GM23338 (cell line): ENCODE measurements around the gene CDC14A. TPM values are rescaled to one million over a fixed set of nuclear protein-coding genes. Genes with fewer than 3 reads are reported as not detected.

Experiments used
- ATAC-seq: fragments of 200-7000 bp; cut with Tn5 transposase; 3 replicates; pipeline ENCODE4 v1.9.1; 2020
- DNase-seq: peaks from one replicate; pipeline ENCODE4 v3.0.0-alpha.2; 2015; ENCODE audit warnings: low spot score
- H2AFZ ChIP-seq: fragments of 200-600 bp; sonication (generic); 2 replicates; pipeline ENCODE4 v1.8.0; 2016; ENCODE audit warnings: antibody characterized with exemption, mild to moderate bottlenecking, moderate library complexity
- H3F3A ChIP-seq: fragments of 200-600 bp; sonication (generic); replicated peaks from 2 replicates; pipeline ENCODE4 v1.8.0; 2017; ENCODE audit warnings: antibody characterized with exemption, mixed run types, low read depth
- H3K27ac ChIP-seq: fragments of 200-600 bp; sonication (generic); 2 replicates; pipeline ENCODE4 v1.6.1; 2016; ENCODE audit warnings: low read depth
- H3K27me3 ChIP-seq: fragments of 200-600 bp; sonication (generic); 2 replicates; pipeline ENCODE4 v1.8.0; 2016; ENCODE audit warnings: mild to moderate bottlenecking, mixed run types, moderate library complexity; ENCODE audit not compliant: insufficient read depth
- H3K36me3 ChIP-seq: fragments of 200-600 bp; sonication (generic); 2 replicates; pipeline ENCODE4 v1.8.0; 2016; ENCODE audit warnings: mild to moderate bottlenecking; ENCODE audit not compliant: insufficient read depth
- H3K4me1 ChIP-seq: fragments of 200-600 bp; sonication (generic); 2 replicates; pipeline ENCODE4 v1.8.0; 2016; ENCODE audit warnings: mild to moderate bottlenecking, moderate library complexity; ENCODE audit not compliant: insufficient read depth
- H3K4me2 ChIP-seq: fragments of 200-600 bp; sonication (generic); 2 replicates; pipeline ENCODE4 v1.7.1; 2017; ENCODE audit warnings: mixed run types
- H3K4me3 ChIP-seq: fragments of 200-600 bp; sonication (generic); 2 replicates; pipeline ENCODE4 v1.6.1; 2016; ENCODE audit warnings: mixed run types
- H3K79me2 ChIP-seq: fragments of 200-600 bp; sonication (generic); replicated peaks from 2 replicates; pipeline ENCODE4 v1.8.0; 2017; ENCODE audit warnings: mild to moderate bottlenecking; ENCODE audit not compliant: insufficient read depth
- H3K9me2 ChIP-seq: fragments of 200-600 bp; sonication (generic); 2 replicates; pipeline ENCODE4 v1.8.0; 2017; ENCODE audit not compliant: insufficient read depth
- H4K20me1 ChIP-seq: fragments of 200-600 bp; sonication (generic); replicated peaks from 2 replicates; pipeline ENCODE4 v1.8.0; 2017; ENCODE audit warnings: mild to moderate bottlenecking; ENCODE audit not compliant: insufficient read depth
- H3K27ac Mint-ChIP-seq: 2 replicates; pipeline ENCODE4 v1.8.0; 2020; ENCODE audit warnings: inconsistent platforms, mild to moderate bottlenecking, moderate library complexity, mixed read lengths
- H3K27me3 Mint-ChIP-seq: 3 replicates; pipeline ENCODE4 v1.8.0; 2022; ENCODE audit warnings: low read depth, mild to moderate bottlenecking, moderate library complexity, mixed read lengths, inconsistent platforms; ENCODE audit not compliant: insufficient read depth, poor library complexity
- H3K36me3 Mint-ChIP-seq: 3 replicates; pipeline ENCODE4 v1.8.0; 2021; ENCODE audit warnings: low read depth, mild to moderate bottlenecking, inconsistent platforms, moderate library complexity, mixed read lengths
- H3K4me1 Mint-ChIP-seq: 3 replicates; pipeline ENCODE4 v1.8.0; 2020; ENCODE audit warnings: mild to moderate bottlenecking, inconsistent platforms, mixed read lengths
- H3K4me3 Mint-ChIP-seq: 3 replicates; pipeline ENCODE4 v1.8.0; 2021; ENCODE audit warnings: moderate library complexity, mild to moderate bottlenecking, inconsistent platforms, mixed read lengths
- H3K9me3 Mint-ChIP-seq: 3 replicates; pipeline ENCODE4 v1.8.0; 2020; ENCODE audit warnings: moderate library complexity, mild to moderate bottlenecking, inconsistent platforms, mixed read lengths
- CREB1 ChIP-seq: fragments of 250-450 bp; sonication (Bioruptor Pico); IDR thresholded peaks from 2 replicates; pipeline ENCODE4 v1.5.0; 2020; ENCODE audit warnings: low read depth, mild to moderate bottlenecking, moderate library complexity
- EZH2 ChIP-seq: fragments of 200-600 bp; sonication (generic); IDR thresholded peaks from one replicate; pipeline ENCODE4 v1.8.0; 2017; ENCODE audit warnings: antibody characterized with exemption, mild to moderate bottlenecking, low read depth; ENCODE audit not compliant: unreplicated experiment
- EZH2phosphoT487 ChIP-seq: fragments of 200-600 bp; sonication (generic); IDR thresholded peaks from one replicate; pipeline ENCODE4 v1.8.1; 2018; ENCODE audit warnings: antibody characterized with exemption; ENCODE audit not compliant: unreplicated experiment
- ZNF331 ChIP-seq: fragments of 250-450 bp; sonication (Bioruptor Pico); IDR thresholded peaks from 2 replicates; pipeline ENCODE4 v1.5.0; 2020; ENCODE audit warnings: low read depth, mild to moderate bottlenecking, moderate library complexity
- polyA plus RNA-seq: library from polyadenylated mRNA; unstranded; fragments of >200 nt; fragmentation: Nextera tagmentation; extraction: Ambion mirVana; gene quantifications from 2 replicates; pipeline ENCODE4 v1.2.1, GENCODE V29; 2016
- total RNA-seq: library from RNA; depleted of rRNA; stranded (reverse); fragments of >200 nt; shearing (Covaris generic); gene quantifications from 2 replicates; pipeline ENCODE4 v1.2.3, GENCODE V29; 2014
- TF ChIP-seq, protein P1 (sequence below): IDR thresholded peaks from 2 replicates; pipeline ENCODE4 v1.6.1; 2016; ENCODE audit warnings: antibody characterized with exemption
- TF ChIP-seq, protein P2 (sequence below): IDR thresholded peaks from one replicate; pipeline ENCODE4 v1.6.1; 2018; ENCODE audit warnings: antibody characterized with exemption; ENCODE audit not compliant: unreplicated experiment
- TF ChIP-seq, protein P3 (sequence below), 2 experiments: fragments of 200-600 bp in 1 of 2; sonication (generic) in 1 of 2; conservative IDR thresholded peaks; 2 replicates each; pipeline versions ENCODE4 v1.5.1 to v1.6.1; 2016 to 2017; ENCODE audit warnings: antibody characterized with exemption in 2 of 2, low read depth in 2 of 2, mild to moderate bottlenecking in 2 of 2, moderate library complexity in 1 of 2

CDC14A gene
- total and polyA plus RNA-seq, 2 experiments from 2014 or later, result 11.1 to 20.8 TPM

DNA sequence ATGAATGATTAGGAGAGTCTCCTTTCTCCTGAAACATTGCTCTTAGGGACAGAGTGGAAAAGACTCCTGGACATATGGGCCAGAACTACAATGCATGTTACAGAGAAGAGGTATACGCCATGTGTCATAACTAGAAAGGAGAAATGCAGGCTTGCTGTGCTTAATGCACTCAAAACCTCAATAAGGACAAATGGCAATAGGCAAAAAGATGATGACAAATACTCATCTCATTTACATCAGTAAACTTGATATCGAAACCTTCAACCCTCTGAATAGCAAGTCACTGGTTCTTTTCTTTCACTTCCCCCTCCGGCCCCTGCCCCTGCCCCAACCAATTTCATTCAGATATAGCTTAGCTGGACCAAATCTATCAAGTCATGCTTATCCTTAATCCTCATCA is 183.7 kb downstream of the CDC14A start:
- H3K9me2 ChIP-seq, result no peaks in the 10 kb centered on the region
- Mint-ChIP-seq H3K27me3 (peaks cover 40% of the 10 kb centered on the region), H3K4me3 (no peak overlapping the region), H3K36me3 (no peaks in the 10 kb centered on the region), H3K4me1 (peaks cover 18% of the 10 kb centered on the region), H3K27ac (no peak overlapping the region), H3K9me3 (no peaks in the 10 kb centered on the region; the same call in 2 of the 3 replicates)
- H3K36me3 ChIP-seq, result no peaks in the 10 kb centered on the region
- no peak overlapping the region for H3K27ac ChIP-seq
- DNase-seq (no peak), ATAC-seq (no peak)
- no peak overlapping the region for H3K4me2 ChIP-seq
- H2AFZ ChIP-seq, result no peak overlapping the region
- H4K20me1 ChIP-seq, result no peaks in the 10 kb centered on the region
- H3K4me3 ChIP-seq, result no peak overlapping the region
- H3K79me2 ChIP-seq, result no peaks in the 10 kb centered on the region
- peaks cover 3% of the 10 kb centered on the region; the same call in 1 of the 2 replicates for H3K4me1 ChIP-seq
- TF ChIP-seq, protein P1, sequence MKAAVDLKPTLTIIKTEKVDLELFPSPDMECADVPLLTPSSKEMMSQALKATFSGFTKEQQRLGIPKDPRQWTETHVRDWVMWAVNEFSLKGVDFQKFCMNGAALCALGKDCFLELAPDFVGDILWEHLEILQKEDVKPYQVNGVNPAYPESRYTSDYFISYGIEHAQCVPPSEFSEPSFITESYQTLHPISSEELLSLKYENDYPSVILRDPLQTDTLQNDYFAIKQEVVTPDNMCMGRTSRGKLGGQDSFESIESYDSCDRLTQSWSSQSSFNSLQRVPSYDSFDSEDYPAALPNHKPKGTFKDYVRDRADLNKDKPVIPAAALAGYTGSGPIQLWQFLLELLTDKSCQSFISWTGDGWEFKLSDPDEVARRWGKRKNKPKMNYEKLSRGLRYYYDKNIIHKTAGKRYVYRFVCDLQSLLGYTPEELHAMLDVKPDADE, result no peak
- TF ChIP-seq CREB1, result no peak
- TF ChIP-seq, protein P2, sequence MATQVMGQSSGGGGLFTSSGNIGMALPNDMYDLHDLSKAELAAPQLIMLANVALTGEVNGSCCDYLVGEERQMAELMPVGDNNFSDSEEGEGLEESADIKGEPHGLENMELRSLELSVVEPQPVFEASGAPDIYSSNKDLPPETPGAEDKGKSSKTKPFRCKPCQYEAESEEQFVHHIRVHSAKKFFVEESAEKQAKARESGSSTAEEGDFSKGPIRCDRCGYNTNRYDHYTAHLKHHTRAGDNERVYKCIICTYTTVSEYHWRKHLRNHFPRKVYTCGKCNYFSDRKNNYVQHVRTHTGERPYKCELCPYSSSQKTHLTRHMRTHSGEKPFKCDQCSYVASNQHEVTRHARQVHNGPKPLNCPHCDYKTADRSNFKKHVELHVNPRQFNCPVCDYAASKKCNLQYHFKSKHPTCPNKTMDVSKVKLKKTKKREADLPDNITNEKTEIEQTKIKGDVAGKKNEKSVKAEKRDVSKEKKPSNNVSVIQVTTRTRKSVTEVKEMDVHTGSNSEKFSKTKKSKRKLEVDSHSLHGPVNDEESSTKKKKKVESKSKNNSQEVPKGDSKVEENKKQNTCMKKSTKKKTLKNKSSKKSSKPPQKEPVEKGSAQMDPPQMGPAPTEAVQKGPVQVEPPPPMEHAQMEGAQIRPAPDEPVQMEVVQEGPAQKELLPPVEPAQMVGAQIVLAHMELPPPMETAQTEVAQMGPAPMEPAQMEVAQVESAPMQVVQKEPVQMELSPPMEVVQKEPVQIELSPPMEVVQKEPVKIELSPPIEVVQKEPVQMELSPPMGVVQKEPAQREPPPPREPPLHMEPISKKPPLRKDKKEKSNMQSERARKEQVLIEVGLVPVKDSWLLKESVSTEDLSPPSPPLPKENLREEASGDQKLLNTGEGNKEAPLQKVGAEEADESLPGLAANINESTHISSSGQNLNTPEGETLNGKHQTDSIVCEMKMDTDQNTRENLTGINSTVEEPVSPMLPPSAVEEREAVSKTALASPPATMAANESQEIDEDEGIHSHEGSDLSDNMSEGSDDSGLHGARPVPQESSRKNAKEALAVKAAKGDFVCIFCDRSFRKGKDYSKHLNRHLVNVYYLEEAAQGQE, result no peak
- TF ChIP-seq ZNF331, result no peak
- no peaks in the 10 kb centered on the region for H3F3A ChIP-seq
- H3K27me3 ChIP-seq, result peaks cover 53% of the 10 kb centered on the region

DNA sequence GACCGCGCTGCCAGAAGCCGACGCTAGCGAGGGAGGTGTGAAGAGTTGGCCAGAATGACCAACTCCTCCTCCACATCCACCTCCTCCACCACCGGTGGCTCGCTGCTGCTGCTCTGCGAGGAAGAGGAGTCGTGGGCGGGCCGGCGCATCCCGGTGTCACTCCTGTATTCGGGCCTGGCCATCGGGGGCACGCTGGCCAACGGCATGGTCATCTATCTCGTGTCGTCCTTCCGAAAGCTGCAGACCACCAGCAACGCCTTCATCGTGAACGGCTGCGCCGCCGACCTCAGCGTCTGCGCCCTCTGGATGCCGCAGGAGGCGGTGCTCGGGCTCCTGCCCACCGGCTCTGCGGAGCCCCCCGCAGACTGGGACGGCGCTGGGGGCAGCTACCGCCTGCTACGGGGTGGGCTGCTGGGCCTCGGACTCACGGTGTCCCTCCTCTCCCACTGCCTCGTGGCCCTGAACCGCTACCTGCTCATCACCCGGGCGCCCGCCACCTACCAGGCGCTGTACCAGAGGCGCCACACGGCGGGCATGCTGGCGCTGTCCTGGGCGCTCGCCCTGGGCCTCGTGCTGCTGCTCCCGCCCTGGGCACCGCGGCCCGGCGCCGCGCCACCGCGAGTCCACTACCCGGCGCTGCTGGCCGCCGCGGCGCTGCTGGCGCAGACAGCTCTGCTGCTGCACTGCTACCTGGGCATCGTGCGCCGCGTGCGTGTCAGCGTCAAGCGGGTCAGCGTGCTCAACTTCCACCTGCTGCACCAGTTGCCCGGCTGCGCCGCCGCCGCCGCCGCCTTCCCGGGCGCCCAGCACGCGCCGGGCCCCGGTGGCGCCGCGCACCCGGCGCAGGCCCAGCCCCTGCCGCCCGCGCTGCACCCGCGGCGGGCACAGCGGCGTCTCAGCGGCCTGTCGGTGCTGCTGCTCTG is 186.9 kb downstream of the CDC14A start:
- Histone ChIP-seq H4K20me1 (no peaks in the 10 kb centered on the region), H3K79me2 (no peaks in the 10 kb centered on the region), H2AFZ (peak overlapping the region; percentile 90), H3K27me3 (peaks cover 69% of the 10 kb centered on the region), H3K36me3 (no peaks in the 10 kb centered on the region), H3K27ac (no peak overlapping the region), H3F3A (no peaks in the 10 kb centered on the region), H3K4me1 (peaks cover 3% of the 10 kb centered on the region; the same call in 1 of the 2 replicates), H3K9me2 (no peaks in the 10 kb centered on the region), H3K4me2 (peak overlapping the region; percentile 81), H3K4me3 (peak overlapping the region; percentile 55)
- peak; percentile 37 for TF ChIP-seq EZH2
- TF ChIP-seq EZH2phosphoT487, result no peak
- TF ChIP-seq, protein P3, sequence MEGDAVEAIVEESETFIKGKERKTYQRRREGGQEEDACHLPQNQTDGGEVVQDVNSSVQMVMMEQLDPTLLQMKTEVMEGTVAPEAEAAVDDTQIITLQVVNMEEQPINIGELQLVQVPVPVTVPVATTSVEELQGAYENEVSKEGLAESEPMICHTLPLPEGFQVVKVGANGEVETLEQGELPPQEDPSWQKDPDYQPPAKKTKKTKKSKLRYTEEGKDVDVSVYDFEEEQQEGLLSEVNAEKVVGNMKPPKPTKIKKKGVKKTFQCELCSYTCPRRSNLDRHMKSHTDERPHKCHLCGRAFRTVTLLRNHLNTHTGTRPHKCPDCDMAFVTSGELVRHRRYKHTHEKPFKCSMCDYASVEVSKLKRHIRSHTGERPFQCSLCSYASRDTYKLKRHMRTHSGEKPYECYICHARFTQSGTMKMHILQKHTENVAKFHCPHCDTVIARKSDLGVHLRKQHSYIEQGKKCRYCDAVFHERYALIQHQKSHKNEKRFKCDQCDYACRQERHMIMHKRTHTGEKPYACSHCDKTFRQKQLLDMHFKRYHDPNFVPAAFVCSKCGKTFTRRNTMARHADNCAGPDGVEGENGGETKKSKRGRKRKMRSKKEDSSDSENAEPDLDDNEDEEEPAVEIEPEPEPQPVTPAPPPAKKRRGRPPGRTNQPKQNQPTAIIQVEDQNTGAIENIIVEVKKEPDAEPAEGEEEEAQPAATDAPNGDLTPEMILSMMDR (conservative IDR thresholded peaks at IDR 0.05; ENCODE audit: low read depth in 2 of 2), result peak in 1 of 2 experiments; percentile 30; a peak in 1 of 4 replicates
- H3K27ac Mint-ChIP-seq, result no peak overlapping the region
- H3K4me3 Mint-ChIP-seq, result peak overlapping the region; percentile 69
- peak; percentile 60 for ATAC-seq
- H3K27me3 Mint-ChIP-seq, result peaks cover 47% of the 10 kb centered on the region
- no peaks in the 10 kb centered on the region for H3K36me3 Mint-ChIP-seq
- H3K9me3 Mint-ChIP-seq, result no peaks in the 10 kb centered on the region; the same call in 2 of the 3 replicates
- DNase-seq, result peak; percentile 68
- peaks cover 18% of the 10 kb centered on the region for H3K4me1 Mint-ChIP-seq
